Lower leg skin (tissue), 4 donors: ENCODE results near the gene EIF5. TPM values are rescaled to one million over a fixed set of nuclear protein-coding genes. Genes with fewer than 3 reads are reported as not detected.

ENCODE experiments used
- DNase-seq, 2 donors: peaks; one replicate each; pipeline ENCODE4 v3.0.0-alpha.2; 2019; ENCODE audit warnings: low spot score in 2 of 2
- H3K4me3 ChIP-seq: fragments of 200-600 bp; sonication (generic); 2 replicates; pipeline ENCODE4 v1.5.1; 2017; ENCODE audit warnings: mild to moderate bottlenecking, low read depth; ENCODE audit not compliant: poor library complexity, severe bottlenecking
- CTCF ChIP-seq, 3 donors: fragments of 450-650 bp; IDR thresholded peaks; one replicate each; pipeline ENCODE4 v1.5.1; 2016; ENCODE audit warnings: antibody characterized with exemption in 3 of 3, mild to moderate bottlenecking in 3 of 3, moderate library complexity in 2 of 3
- POLR2A ChIP-seq, 2 donors: fragments of 450-650 bp; IDR thresholded peaks; one replicate each; pipeline ENCODE4 v1.6.1; 2016 to 2017; ENCODE audit warnings: antibody characterized with exemption in 2 of 2, mild to moderate bottlenecking in 1 of 2, moderate library complexity in 1 of 2
- WGBS, 2 donors: methylation state at CpG; one replicate each; pipeline ENCODE4 v1.1.5; 2018; 5-methylcytosine and 5-hydroxymethylcytosine counted together
- intact Hi-C: fragments of 100-400 bp; cut with DNase I; formaldehyde crosslinking; loops from one replicate; pipeline ENCODE4 v1.15.0; 2023; ENCODE audit warnings: low total_unique reads
- total RNA-seq, 4 donors: library from RNA; depleted of rRNA; stranded (reverse); fragments of >200 nt; gene quantifications; one replicate each; pipeline ENCODE4 v1.1.0, GENCODE V29; 2016

EIF5 gene
- total RNA-seq, 4 donors from 2014 or later: 125 to 168 (median 131) TPM

GRCh38 chr14:103316721-103317121 lies 17.3 kb upstream of the EIF5 start:
- DNase-seq: no peak
- no peak overlapping the region for H3K4me3 ChIP-seq
- intact Hi-C loops: no loop called here
- TF ChIP-seq POLR2A (IDR thresholded peaks at IDR 0.05) (no peak), CTCF (IDR thresholded peaks at IDR 0.05) (no peak)
- 88 to 90% methylated on average over 16 of the region's 16 CpGs for WGBS, 2 donors

DNA sequence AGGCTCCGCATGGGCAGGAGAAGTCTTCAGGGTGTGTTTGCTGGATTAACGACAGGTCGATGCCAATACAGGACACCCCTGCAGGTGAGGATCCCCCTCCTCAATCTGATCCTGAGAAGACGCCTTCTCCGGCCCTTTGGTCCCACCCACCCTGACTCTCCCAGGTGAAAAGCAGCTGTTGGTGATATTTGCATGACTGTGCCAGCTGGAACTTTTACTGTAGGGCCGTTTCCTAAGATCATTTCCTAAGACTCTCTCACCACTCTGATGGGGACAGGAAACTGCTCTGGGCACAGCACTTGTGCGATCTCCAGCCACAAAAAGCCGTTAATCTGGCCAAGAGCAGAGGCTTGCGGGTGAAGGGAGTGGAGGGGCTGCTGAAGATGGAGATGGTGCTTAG lies 16.8 kb upstream of the EIF5 start:
- WGBS, 2 donors: 55 to 70% methylated on average over 9 of the region's 9 CpGs
- DNase-seq: no peak
- TF ChIP-seq POLR2A (IDR thresholded peaks at IDR 0.05) (no peak), CTCF (IDR thresholded peaks at IDR 0.05) (no peak)
- no peak overlapping the region for H3K4me3 ChIP-seq
- intact Hi-C loops: no loop called here

- intact Hi-C loops: no loop called here
- DNase-seq: no peak
- no peak for TF ChIP-seq POLR2A (IDR thresholded peaks at IDR 0.05)
- TF ChIP-seq CTCF (IDR thresholded peaks at IDR 0.05): no peak
- H3K4me3 ChIP-seq: no peak overlapping the region
- 87 to 88% methylated on average over 10 of the region's 10 CpGs for WGBS, 2 donors
These were observed 16.0 kb upstream of the EIF5 start for GRCh38 chr14:103317976-103318580.

DNA sequence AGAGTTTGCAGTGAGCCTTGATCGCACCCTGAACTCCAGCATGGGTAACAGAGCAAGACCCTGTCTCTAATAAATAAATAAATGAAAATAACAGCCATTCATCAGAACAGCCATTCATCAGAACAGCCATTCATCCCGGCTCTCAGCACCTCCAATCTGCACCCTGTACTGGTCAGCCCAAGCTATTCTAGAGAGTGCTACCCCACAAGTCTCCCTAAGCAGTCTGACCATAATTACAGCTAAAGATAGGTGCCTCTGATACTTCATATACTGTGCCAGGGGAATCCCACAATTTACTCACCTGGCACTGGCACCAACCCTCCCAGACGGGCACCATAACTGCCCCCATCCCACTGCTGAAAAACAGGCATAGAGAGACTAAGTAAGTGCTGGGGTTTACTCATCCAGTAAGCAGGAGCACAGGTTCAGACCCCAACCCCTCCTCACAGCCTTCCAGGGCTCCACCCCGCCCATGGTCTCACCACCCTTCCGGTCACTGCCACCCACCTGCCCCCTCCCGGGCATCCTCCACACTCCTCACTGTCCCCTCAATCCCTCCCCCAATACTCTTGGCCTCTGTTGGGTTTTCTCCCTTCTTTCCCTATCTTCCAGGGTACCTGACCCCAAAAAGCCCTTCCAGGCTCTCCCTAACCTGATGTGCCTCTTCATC lies 15.2 kb upstream of the EIF5 start:
- no peak for TF ChIP-seq POLR2A (IDR thresholded peaks at IDR 0.05)
- TF ChIP-seq CTCF (IDR thresholded peaks at IDR 0.05): no peak
- no peak for DNase-seq
- intact Hi-C loops: no loop called here
- 80 to 85% methylated on average over 6 of the region's 6 CpGs for WGBS, 2 donors
- H3K4me3 ChIP-seq: no peak overlapping the region

DNA sequence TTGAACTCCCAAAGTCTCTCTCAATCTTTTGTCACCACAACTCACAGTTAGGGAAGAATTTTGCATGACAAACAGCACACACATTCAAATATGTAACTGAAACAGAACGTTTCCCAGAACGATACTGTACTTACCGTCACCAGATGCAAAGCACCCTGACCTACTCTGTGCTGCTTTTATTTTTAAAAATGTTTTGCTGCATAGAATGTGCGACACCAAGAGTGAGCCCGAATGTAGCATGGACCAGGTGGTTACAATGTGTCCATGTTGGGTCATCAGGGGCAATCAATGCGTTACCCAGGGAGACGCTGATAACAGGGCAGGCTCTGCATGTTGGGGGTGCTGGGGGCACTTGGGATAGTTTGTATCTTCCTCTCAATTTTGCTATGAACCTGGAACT lies 14.6 kb upstream of the EIF5 start:
- WGBS, 2 donors: 89 to 90% methylated on average over 7 of the region's 7 CpGs
- DNase-seq: no peak
- no peak overlapping the region for H3K4me3 ChIP-seq
- no peak for TF ChIP-seq CTCF (IDR thresholded peaks at IDR 0.05)
- no peak for TF ChIP-seq POLR2A (IDR thresholded peaks at IDR 0.05)
- intact Hi-C loops: no loop called here

- DNase-seq: no peak
- TF ChIP-seq CTCF (IDR thresholded peaks at IDR 0.05) (no peak), POLR2A (IDR thresholded peaks at IDR 0.05) (no peak)
- intact Hi-C loops: no loop called here
- no peak overlapping the region for H3K4me3 ChIP-seq
- WGBS, 2 donors: 83 to 85% methylated on average over 3 of the region's 3 CpGs
These were observed 8.0 kb upstream of the EIF5 start for GRCh38 chr14:103326078-103326477.
